ENCODE data around the gene TUBGCP6. TPM values are rescaled to one million over a fixed set of nuclear protein-coding genes. Genes with fewer than 3 reads are reported as not detected.

The TUBGCP6 gene
- total and polyA plus RNA-seq, 9 donors: 7.5 to 52.2 (median 40.8) TPM

GRCh38 chr22:50192436-50193204, 52.2 kb downstream of the TUBGCP6 start:
- Histone ChIP-seq H3K36me3 (no peaks in the 10 kb centered on the region), H3K27me3 (no peaks in the 10 kb centered on the region), H3K9me3 (no peaks in the 10 kb centered on the region), H3K27ac (no peak overlapping the region), H3K4me3 (no peak overlapping the region), H3K4me1 (ENCODE audit: insufficient read depth) (peaks cover 8% of the 10 kb centered on the region)
- no peak for TF ChIP-seq POLR2A (IDR thresholded peaks at IDR 0.05)
- no peak for TF ChIP-seq CTCF (IDR thresholded peaks at IDR 0.05)
- TF ChIP-seq EP300 (IDR thresholded peaks at IDR 0.05): no peak
- intact Hi-C loops (cut with DNase I): loop anchor here in 1 of 4 donors (10.0 kb wide), 1 partner anchor 238 kb away; no protein-coding TSS in a partner anchor
- peak in 1 of 5 donors; percentile 13 for DNase-seq
- WGBS, 3 donors: 80 to 83% (median 82%) methylated on average over 23 to 25 of the region's 25 CpGs

GRCh38 chr22:50190941-50191741, 53.7 kb downstream of the TUBGCP6 start:
- intact Hi-C loops (cut with DNase I): loop anchor here in 1 of 4 donors (10.0 kb wide), 1 partner anchor 236 kb away; no protein-coding TSS in a partner anchor
- WGBS, 3 donors: 68 to 73% (median 69%) methylated on average over 18 of the region's 18 CpGs
- H3K9me3 ChIP-seq: no peaks in the 10 kb centered on the region
- no peak for TF ChIP-seq CTCF (IDR thresholded peaks at IDR 0.05)
- TF ChIP-seq EP300 (IDR thresholded peaks at IDR 0.05): no peak
- no peak for TF ChIP-seq POLR2A (IDR thresholded peaks at IDR 0.05)
- peak overlapping the region; percentile 30 for H3K4me3 ChIP-seq
- peaks cover 8% of the 10 kb centered on the region for H3K4me1 ChIP-seq (ENCODE audit: insufficient read depth)
- DNase-seq: peak in 3 of 5 donors; percentile 38 to 56 (median 45)
- no peaks in the 10 kb centered on the region for H3K36me3 ChIP-seq
- H3K27ac ChIP-seq: peak overlapping the region; percentile 4 to 60
- no peaks in the 10 kb centered on the region for H3K27me3 ChIP-seq

- Histone ChIP-seq H3K9me3 (no peaks in the 10 kb centered on the region), H3K27me3 (no peaks in the 10 kb centered on the region), H3K27ac (peak overlapping the region; percentile 4 to 60), H3K36me3 (no peaks in the 10 kb centered on the region), H3K4me1 (ENCODE audit: insufficient read depth) (peaks cover 9% of the 10 kb centered on the region), H3K4me3 (peak overlapping the region; percentile 30)
- 11 to 20% (median 12%) methylated on average over 22 to 43 of the region's 43 CpGs for WGBS, 3 donors
- intact Hi-C loops (cut with DNase I): loop anchor here in 1 of 4 donors (10.0 kb wide), 1 partner anchor 236 kb away; no protein-coding TSS in a partner anchor
- peak; percentile 62 to 79 (median 68) for DNase-seq
- TF ChIP-seq CTCF (IDR thresholded peaks at IDR 0.05): peak in 1 of 3 donors; percentile 17
- no peak for TF ChIP-seq POLR2A (IDR thresholded peaks at IDR 0.05)
Observed at GRCh38 chr22:50190182-50190940, 54.5 kb downstream of the TUBGCP6 start.

- 33 to 50% (median 37%) methylated on average over 4 of the region's 4 CpGs for WGBS, 3 donors
- intact Hi-C loops (cut with DNase I): loop anchor here in 1 of 4 donors (10.0 kb wide), 1 partner anchor 235 kb away; no protein-coding TSS in a partner anchor
- DNase-seq: peak in 1 of 5 donors; percentile 49
- Histone ChIP-seq H3K27me3 (no peaks in the 10 kb centered on the region), H3K36me3 (no peaks in the 10 kb centered on the region), H3K27ac (peak overlapping the region in 1 of 2 donors; percentile 60), H3K9me3 (no peaks in the 10 kb centered on the region), H3K4me1 (ENCODE audit: insufficient read depth) (peaks cover 11% of the 10 kb centered on the region), H3K4me3 (no peak overlapping the region)
- TF ChIP-seq POLR2A (IDR thresholded peaks at IDR 0.05) (no peak), CTCF (IDR thresholded peaks at IDR 0.05) (no peak), EP300 (IDR thresholded peaks at IDR 0.05) (no peak)
Observed at GRCh38 chr22:50189849-50190181, 55.0 kb downstream of the TUBGCP6 start.
